Osteoblast (primary cell): ENCODE data around the gene PAK5. TPM values are rescaled to one million over a fixed set of nuclear protein-coding genes. Genes with fewer than 3 reads are reported as not detected.

Source experiments
- DNase-seq: peaks from one replicate; pipeline ENCODE4 v3.0.0; 2011; ENCODE audit warnings: low spot score, mixed read lengths; ENCODE audit not compliant: insufficient read length; ENCODE audit errors: missing footprints
- H2AFZ ChIP-seq: 2 replicates; pipeline ENCODE4 v1.6.0; 2011; ENCODE audit warnings: mild to moderate bottlenecking, low read length
- H3K27ac ChIP-seq: 2 replicates; pipeline ENCODE4 v1.5.1; 2011; ENCODE audit warnings: mild to moderate bottlenecking, low read depth, low read length, moderate library complexity
- H3K27me3 ChIP-seq: 2 replicates; pipeline ENCODE4 v1.6.0; 2012; ENCODE audit warnings: mild to moderate bottlenecking, control low read depth, inconsistent platforms, low read length, moderate library complexity; ENCODE audit not compliant: insufficient read depth
- H3K36me3 ChIP-seq: 2 replicates; pipeline ENCODE4 v1.5.1; 2011; ENCODE audit warnings: mild to moderate bottlenecking, low read length, control low read depth, moderate library complexity; ENCODE audit not compliant: insufficient read depth
- H3K4me1 ChIP-seq: 2 replicates; pipeline ENCODE4 v1.5.1; 2011; ENCODE audit warnings: mild to moderate bottlenecking, low read length, control low read depth, moderate library complexity; ENCODE audit not compliant: insufficient read depth
- H3K4me2 ChIP-seq: 2 replicates; pipeline ENCODE4 v1.6.0; 2011; ENCODE audit warnings: mild to moderate bottlenecking, low read length; ENCODE audit not compliant: insufficient read depth
- H3K4me3 ChIP-seq: fragments of 200-600 bp; sonication (generic); 3 replicates; pipeline ENCODE4 v1.5.1; 2012; ENCODE audit warnings: mild to moderate bottlenecking, low read length, inconsistent platforms; ENCODE audit not compliant: insufficient read depth
- H3K79me2 ChIP-seq: 2 replicates; pipeline ENCODE4 v1.6.0; 2012; ENCODE audit warnings: mild to moderate bottlenecking, low read length, control low read depth, inconsistent platforms; ENCODE audit not compliant: insufficient read depth
- H3K9me3 ChIP-seq: 2 replicates; pipeline ENCODE4 v1.5.1; 2011; ENCODE audit warnings: low read depth, low read length, control low read depth
- H4K20me1 ChIP-seq: 2 replicates; pipeline ENCODE4 v1.6.0; 2012; ENCODE audit warnings: mild to moderate bottlenecking, low read length, control low read depth; ENCODE audit not compliant: insufficient read depth
- total RNA-seq: library from RNA; depleted of rRNA; stranded (reverse); fragments of >200 nt; gene quantifications from 2 replicates; pipeline ENCODE4 v1.2.3, GENCODE V29; 2012
- TF ChIP-seq, protein P1 (sequence below): IDR thresholded peaks from 2 replicates; pipeline ENCODE4 v1.5.1; 2011; ENCODE audit warnings: mild to moderate bottlenecking, low read depth, low read length, moderate library complexity; ENCODE audit errors: extremely low read depth

Gene PAK5
- total RNA-seq, 1 donor = not detected

DNA sequence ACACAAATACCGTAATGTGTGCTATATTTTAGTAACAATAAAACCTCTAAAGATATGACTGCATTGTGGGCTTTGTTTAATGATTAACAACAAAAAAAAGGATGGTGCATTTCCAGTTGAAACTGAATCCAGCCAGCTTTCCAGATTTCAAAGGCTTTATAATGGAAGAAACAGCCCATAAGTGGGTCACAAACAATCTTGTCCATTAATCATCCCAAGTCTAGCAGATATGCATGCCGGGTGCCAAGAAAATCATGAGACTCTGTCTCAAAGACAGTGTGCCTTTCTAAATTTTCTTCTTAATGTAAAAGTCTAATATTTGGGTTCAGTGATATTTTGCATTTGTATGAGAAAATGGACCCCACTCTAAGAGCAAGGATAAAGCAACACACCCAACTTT, 345.1 kb downstream of the PAK5 start:
- H2AFZ ChIP-seq = no peak overlapping the region
- H3K4me2 ChIP-seq = no peak overlapping the region

DNA sequence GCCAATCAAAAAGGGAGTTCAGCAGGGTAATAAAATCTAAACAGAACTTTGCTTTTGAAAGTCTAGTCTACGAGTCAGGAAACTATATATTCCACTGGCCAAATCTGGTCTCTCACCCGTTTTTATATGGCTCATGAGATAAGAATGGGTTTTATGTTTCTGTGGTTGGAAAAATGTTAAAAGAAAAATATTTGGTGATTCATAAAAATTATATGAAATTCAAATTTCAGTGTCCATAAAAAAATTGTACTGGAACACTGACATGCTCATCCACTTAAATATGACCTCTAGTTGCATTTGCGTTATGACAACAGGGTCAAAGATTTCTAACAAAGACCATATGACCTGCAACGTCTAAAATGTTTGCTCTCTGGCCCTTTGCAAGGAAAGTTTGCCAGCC, 346.8 kb downstream of the PAK5 start:
- Histone ChIP-seq H3K27ac (peak overlapping the region; percentile 83), H3K4me3 (peak overlapping the region; percentile 33), H3K4me1 (peaks cover 39% of the 10 kb centered on the region), H2AFZ (no peak overlapping the region), H3K36me3 (no peaks in the 10 kb centered on the region), H3K9me3 (no peaks in the 10 kb centered on the region), H4K20me1 (no peaks in the 10 kb centered on the region), H3K4me2 (peak overlapping the region; percentile 60), H3K79me2 (no peaks in the 10 kb centered on the region), H3K27me3 (no peaks in the 10 kb centered on the region)
- TF ChIP-seq, protein P1, sequence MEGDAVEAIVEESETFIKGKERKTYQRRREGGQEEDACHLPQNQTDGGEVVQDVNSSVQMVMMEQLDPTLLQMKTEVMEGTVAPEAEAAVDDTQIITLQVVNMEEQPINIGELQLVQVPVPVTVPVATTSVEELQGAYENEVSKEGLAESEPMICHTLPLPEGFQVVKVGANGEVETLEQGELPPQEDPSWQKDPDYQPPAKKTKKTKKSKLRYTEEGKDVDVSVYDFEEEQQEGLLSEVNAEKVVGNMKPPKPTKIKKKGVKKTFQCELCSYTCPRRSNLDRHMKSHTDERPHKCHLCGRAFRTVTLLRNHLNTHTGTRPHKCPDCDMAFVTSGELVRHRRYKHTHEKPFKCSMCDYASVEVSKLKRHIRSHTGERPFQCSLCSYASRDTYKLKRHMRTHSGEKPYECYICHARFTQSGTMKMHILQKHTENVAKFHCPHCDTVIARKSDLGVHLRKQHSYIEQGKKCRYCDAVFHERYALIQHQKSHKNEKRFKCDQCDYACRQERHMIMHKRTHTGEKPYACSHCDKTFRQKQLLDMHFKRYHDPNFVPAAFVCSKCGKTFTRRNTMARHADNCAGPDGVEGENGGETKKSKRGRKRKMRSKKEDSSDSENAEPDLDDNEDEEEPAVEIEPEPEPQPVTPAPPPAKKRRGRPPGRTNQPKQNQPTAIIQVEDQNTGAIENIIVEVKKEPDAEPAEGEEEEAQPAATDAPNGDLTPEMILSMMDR = no peak
- DNase-seq = no peak

More for the DNA sequence above, 345.1 kb downstream of the PAK5 start:
- TF ChIP-seq, protein P1 = no peak
- Histone ChIP-seq H3K79me2 (no peaks in the 10 kb centered on the region), H3K9me3 (no peaks in the 10 kb centered on the region), H4K20me1 (no peaks in the 10 kb centered on the region), H3K27ac (no peak overlapping the region), H3K4me3 (no peak overlapping the region), H3K27me3 (no peaks in the 10 kb centered on the region), H3K36me3 (no peaks in the 10 kb centered on the region), H3K4me1 (peaks cover 39% of the 10 kb centered on the region)
- DNase-seq = no peak

DNA sequence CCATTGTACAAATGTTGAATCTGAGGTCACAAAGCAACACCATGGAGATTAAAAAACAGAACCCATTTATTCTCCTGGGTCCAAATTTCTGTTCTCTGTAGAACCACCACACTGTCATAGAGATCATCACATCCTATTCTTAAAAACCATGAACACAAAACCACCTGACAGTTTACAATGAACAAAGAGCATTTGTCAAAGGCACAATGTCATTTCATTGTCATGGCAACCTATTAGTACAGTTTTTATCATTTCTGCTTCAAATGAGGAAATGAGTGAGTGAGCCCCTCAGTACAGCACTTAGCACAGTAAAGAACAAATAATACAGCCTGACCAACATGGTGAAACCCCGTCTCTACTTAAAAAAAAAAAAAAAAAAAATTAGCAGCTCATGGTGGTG, 347.6 kb downstream of the PAK5 start:
- Histone ChIP-seq H3K27me3 (no peaks in the 10 kb centered on the region), H3K36me3 (no peaks in the 10 kb centered on the region), H3K4me3 (no peak overlapping the region), H3K27ac (peak overlapping the region; percentile 77), H3K4me1 (peaks cover 39% of the 10 kb centered on the region), H3K4me2 (no peak overlapping the region), H3K79me2 (no peaks in the 10 kb centered on the region), H4K20me1 (no peaks in the 10 kb centered on the region), H3K9me3 (no peaks in the 10 kb centered on the region), H2AFZ (no peak overlapping the region)
- TF ChIP-seq, protein P1 = no peak
- DNase-seq = no peak

DNA sequence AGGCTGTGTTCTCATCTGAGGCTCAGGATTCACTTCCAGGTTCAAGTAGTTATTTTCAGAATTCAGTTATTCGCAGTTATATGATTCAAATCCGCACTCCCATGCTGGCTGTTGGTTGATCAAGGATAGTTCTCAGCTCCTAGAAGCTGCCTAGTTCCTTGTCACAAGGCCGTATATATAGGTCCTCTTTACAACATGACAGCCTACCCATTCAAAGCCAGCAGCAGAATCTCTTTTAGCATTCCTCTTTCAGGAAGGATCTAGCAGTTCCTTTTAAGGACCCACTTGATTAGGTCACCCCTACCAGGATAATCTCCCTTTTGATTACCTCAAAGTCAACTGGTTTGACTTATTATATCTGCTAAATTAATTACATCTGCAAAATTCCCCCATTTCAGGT, 348.2 kb downstream of the PAK5 start:
- H2AFZ ChIP-seq = no peak overlapping the region
- no peak overlapping the region for H3K4me2 ChIP-seq
- H3K36me3 ChIP-seq = no peaks in the 10 kb centered on the region
- no peaks in the 10 kb centered on the region for H4K20me1 ChIP-seq
- H3K27me3 ChIP-seq = no peaks in the 10 kb centered on the region
- no peak overlapping the region for H3K4me3 ChIP-seq
- H3K9me3 ChIP-seq = no peaks in the 10 kb centered on the region
- H3K79me2 ChIP-seq = no peaks in the 10 kb centered on the region
- H3K27ac ChIP-seq = peak overlapping the region; percentile 40
- DNase-seq = no peak
- TF ChIP-seq, protein P1 = no peak
- H3K4me1 ChIP-seq = peaks cover 39% of the 10 kb centered on the region
